Measurements from ENCODE around the gene PPP1R12C.
"Not testable (repeated sequence)": the region's sequence is repeated elsewhere in the genome, so short reads cannot be mapped to it uniquely, and the experiment has no call there.

The PPP1R12C gene

DNA sequence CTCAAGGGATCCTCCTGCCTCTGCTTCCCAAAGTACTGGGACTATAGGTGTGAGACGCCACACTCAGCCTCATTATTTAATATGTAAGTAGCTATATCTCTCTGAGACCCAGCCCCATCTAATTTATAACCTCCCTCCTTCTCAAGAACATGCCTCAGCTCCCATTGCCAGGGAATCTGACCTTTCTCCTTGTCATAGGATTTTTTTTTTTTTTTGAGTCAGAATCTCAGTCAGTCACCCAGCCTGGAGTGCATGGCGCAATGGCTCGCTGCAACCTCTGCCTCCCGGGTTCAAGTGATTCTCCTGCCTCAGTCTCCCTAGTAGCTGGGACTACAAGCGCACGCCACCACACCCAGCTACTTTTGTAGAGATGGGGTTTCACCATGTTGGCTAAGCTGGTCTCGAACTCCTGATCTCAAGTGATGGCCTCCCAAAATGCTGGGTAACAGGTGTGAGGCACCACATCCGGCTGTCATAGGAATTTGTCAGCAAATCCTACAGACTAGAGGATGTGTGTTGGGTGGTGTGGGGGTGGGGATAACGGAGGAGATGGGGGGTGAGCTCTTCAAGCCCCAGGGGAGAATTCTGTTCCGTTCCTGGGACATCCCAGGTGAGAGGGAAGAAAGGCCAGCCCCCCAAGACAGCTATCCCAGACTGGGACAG, 46.8 kb downstream of the PPP1R12C start:
- H3K27me3 Mint-ChIP-seq: peaks cover 97% of the 10 kb centered on the region
- H3K9me3 Mint-ChIP-seq: no peaks in the 10 kb centered on the region
- no peaks in the 10 kb centered on the region for H3K36me3 Mint-ChIP-seq
- H3K4me1 Mint-ChIP-seq: peaks cover 18% of the 10 kb centered on the region
- H3K4me3 Mint-ChIP-seq: no peak overlapping the region
- DNase-seq: no peak
- H3K27ac Mint-ChIP-seq: no peak overlapping the region
- CTCF ChIA-PET: no interaction called here

GRCh38 chr19:55069865-55070197, 47.6 kb downstream of the PPP1R12C start:
- Mint-ChIP-seq H3K36me3 (no peaks in the 10 kb centered on the region), H3K4me1 (peaks cover 18% of the 10 kb centered on the region), H3K9me3 (no peaks in the 10 kb centered on the region), H3K4me3 (no peak overlapping the region), H3K27ac (no peak overlapping the region), H3K27me3 (peaks cover 92% of the 10 kb centered on the region)
- no peak for DNase-seq
- CTCF ChIA-PET: no interaction called here

DNA sequence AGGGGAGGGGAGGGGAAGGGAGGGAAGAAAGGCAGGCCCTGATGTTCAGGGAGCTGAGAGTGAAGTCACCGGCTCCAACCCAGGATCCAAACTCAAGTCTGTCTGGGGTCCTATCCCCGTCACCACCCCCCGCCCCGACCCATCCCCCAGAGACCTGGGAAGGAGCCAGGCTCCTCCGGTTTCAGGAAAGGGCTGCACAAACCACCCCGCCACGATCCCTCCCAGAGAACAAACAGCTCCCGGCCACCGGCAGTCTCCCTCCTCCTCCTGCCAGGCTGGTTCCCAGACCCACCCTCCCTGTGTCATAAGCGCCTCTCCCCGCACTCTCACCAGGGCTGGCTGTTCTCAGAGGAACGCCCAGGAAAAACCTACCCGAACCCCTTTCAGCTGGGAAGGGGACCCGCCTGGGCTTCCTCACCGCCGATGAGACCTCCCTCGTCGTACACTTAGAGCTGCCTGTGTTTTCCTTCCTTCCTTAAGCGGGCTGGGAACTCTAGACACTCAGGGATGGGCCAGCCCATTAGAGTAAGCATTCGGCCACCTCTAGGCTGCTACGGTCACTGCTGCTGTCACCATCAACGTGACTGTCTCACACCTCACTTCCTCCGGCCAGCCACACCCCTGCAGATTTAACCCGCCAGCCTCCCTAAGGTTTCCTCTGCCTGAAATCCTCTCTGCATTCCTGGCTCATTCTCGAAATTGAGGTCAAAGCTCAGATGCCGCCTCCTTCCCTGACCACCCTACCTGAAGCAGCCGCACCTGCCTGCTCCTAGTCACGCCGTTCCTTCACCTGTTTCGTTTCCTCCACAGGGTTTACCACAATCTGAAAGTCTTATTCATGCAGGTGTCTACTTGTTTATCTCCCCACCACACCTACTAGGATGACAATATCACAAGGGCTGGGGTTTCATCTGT, 48.2 kb downstream of the PPP1R12C start:
- H3K4me1 Mint-ChIP-seq: peaks cover 18% of the 10 kb centered on the region
- CTCF ChIA-PET: no interaction called here
- H3K4me3 Mint-ChIP-seq: peak overlapping the region; percentile 2
- no peaks in the 10 kb centered on the region for H3K9me3 Mint-ChIP-seq
- no peak overlapping the region for H3K27ac Mint-ChIP-seq
- peaks cover 88% of the 10 kb centered on the region for H3K27me3 Mint-ChIP-seq
- no peaks in the 10 kb centered on the region for H3K36me3 Mint-ChIP-seq
- no peak for DNase-seq

DNA sequence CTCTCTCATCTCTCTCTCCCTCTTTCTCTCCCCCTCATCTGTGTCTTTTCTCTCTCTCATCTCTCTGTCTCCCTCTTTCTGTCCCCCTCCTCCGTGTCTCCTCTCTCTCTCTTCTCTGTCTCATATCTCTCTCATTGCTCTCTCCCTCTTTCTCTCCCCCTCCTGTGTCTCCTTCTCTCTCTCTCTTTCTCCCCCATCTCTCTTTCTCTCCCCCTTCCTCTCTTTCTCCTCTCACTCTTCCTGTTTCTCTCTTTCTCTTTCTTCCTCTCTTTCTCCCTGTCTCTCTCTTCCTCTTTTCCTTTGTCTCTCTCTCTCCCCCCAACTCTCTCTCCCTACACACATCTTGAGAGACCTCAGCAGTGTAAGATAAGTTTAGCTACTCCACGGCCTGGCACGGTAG, 49.6 kb downstream of the PPP1R12C start:
- DNase-seq: no peak
- Mint-ChIP-seq H3K9me3 (peaks cover 2% of the 10 kb centered on the region), H3K4me3 (no peak overlapping the region), H3K36me3 (no peaks in the 10 kb centered on the region), H3K27me3 (peaks cover 85% of the 10 kb centered on the region), H3K4me1 (peaks cover 20% of the 10 kb centered on the region), H3K27ac (no peak overlapping the region)
- CTCF ChIA-PET: no interaction called here

- Mint-ChIP-seq H3K27me3 (peaks cover 69% of the 10 kb centered on the region), H3K4me3 (no peak overlapping the region), H3K9me3 (peaks cover 2% of the 10 kb centered on the region), H3K27ac (no peak overlapping the region), H3K36me3 (peaks cover 2% of the 10 kb centered on the region), H3K4me1 (peaks cover 28% of the 10 kb centered on the region)
- peak; percentile 48 for DNase-seq
- CTCF ChIA-PET: no interaction called here
These were observed 51.2 kb downstream of the PPP1R12C start for GRCh38 chr19:55066107-55066709.

GRCh38 chr19:55065516-55065915, 51.9 kb downstream of the PPP1R12C start:
- CTCF ChIA-PET, H3K36me3 Mint-ChIP-seq, H3K27ac Mint-ChIP-seq, H3K4me3 Mint-ChIP-seq, H3K9me3 Mint-ChIP-seq, DNase-seq: not testable (repeated sequence)
- Mint-ChIP-seq H3K27me3 (peaks cover 62% of the 10 kb centered on the region), H3K4me1 (peaks cover 31% of the 10 kb centered on the region)

GRCh38 chr19:55063492-55063843, 54.0 kb downstream of the PPP1R12C start:
- Mint-ChIP-seq H3K27me3 (peaks cover 41% of the 10 kb centered on the region), H3K4me1 (peaks cover 31% of the 10 kb centered on the region), H3K9me3 (peaks cover 2% of the 10 kb centered on the region), H3K27ac (peak overlapping the region; percentile 73), H3K36me3 (peaks cover 10% of the 10 kb centered on the region), H3K4me3 (peak overlapping the region; percentile 83)
- no peak for DNase-seq
- CTCF ChIA-PET: interaction anchor here (1.5 kb wide), 1 partner anchor 183 kb away, joined by 3 read pairs; no protein-coding TSS in a partner anchor

DNA sequence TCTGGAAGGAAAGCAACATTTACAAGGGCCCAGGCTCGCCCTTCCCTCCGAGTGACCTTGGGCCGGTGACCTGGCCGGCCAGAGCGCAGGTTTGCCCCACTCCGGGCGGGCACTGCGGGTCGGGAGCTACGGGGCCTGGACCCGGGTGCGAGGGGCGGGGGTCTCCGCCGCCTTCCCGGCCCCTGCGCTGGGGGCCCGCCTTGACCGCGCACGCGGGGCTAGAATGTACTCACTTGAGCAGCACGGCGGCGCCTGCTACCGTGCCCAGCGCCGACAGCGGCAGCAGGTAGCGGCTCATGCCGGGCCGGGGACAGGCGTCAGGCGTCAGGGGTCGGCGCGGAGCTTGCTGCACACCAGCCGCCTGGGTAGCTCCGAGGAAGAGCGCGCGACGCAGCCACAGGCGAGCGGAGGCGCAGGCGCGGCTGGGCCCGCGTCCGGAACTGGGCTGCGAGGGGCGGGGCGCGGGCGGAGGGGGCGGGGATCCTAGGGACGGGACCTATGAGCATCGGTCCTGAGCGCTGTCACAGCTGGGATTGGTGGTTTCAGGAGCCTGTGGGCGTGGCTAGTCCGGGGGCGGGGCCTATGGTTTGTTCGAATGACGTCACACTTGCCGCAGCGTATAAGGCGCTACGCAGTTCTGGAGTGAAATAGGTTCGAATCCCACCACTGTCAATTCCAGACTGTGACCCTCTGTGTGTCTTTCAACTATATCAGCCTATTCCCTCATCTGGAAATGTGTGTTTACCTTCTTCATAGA, 54.5 kb downstream of the PPP1R12C start, which contains the start of gene RDH13:
Gene RDH13, minus strand, starts transcription at position 414 of the 757 bp plus-strand sequence. Its CDS starts 116 bp downstream, at position 298.
- Mint-ChIP-seq H3K27me3 (peaks cover 36% of the 10 kb centered on the region), H3K9me3 (peaks cover 2% of the 10 kb centered on the region), H3K27ac (peak within 1 kb of the TSS; percentile 88), H3K36me3 (peaks cover 13% of the 10 kb centered on the region), H3K4me1 (peaks cover 28% of the 10 kb centered on the region), H3K4me3 (peak within 1 kb of the TSS; percentile 83)
- peak; percentile 99 for DNase-seq
- CTCF ChIA-PET: interaction anchor here (1.5 kb wide), 1 partner anchor 182 kb away, joined by 3 read pairs; no protein-coding TSS in a partner anchor

- not testable (repeated sequence) for H3K27ac Mint-ChIP-seq, H3K27me3 Mint-ChIP-seq, H3K9me3 Mint-ChIP-seq, H3K4me3 Mint-ChIP-seq, DNase-seq
- Mint-ChIP-seq H3K36me3 (peaks cover 26% of the 10 kb centered on the region), H3K4me1 (peaks cover 27% of the 10 kb centered on the region)
- CTCF ChIA-PET: interaction anchor here (1.7 kb wide), 1 partner anchor 179 kb away, joined by 9 read pairs; no protein-coding TSS in a partner anchor
These were observed 57.1 kb downstream of the PPP1R12C start for GRCh38 chr19:55060287-55060686.

DNA sequence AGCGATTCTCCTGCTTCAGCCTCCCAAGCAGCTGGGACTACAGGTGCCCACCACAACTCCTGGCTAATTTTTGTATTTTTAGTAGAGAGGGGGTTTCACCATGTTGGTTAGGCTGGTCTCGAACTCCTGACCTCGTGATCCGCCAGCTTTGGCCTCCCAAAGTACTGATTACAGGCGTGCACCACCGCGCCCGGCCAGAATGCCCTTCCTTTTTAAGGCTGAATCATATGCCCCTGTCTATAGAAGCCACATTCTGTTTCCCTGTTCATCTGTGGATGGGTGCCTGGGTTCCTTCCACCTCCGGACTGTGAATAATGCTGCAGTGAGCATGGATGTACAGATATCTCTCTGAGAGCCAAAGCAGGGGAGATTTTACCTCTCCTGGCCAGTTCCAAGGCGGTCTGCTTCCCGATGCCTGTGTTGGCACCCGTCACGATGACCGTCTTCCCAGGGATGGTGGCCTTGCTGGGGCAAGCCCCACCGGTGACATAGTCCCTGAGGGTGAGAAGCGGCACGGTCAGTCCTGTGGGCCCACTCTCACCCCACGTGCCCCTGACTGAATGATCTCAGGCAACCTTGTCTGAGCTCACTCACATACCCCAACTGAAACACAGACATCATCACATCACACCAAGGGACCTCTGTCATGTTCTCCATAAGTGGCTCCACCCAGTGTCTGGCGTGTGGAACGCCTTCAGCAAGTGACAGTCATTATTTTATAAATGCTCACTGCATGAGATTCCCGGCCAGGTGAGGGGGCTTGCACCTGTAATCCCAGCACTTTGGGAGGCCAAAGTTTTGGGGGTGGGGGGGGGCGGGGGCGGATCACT, 58.4 kb downstream of the PPP1R12C start:
- Mint-ChIP-seq H3K4me1 (peaks cover 27% of the 10 kb centered on the region), H3K9me3 (peaks cover 2% of the 10 kb centered on the region), H3K4me3 (no peak overlapping the region), H3K36me3 (peaks cover 32% of the 10 kb centered on the region), H3K27me3 (peaks cover 10% of the 10 kb centered on the region), H3K27ac (peak overlapping the region; percentile 62)
- CTCF ChIA-PET: interaction anchor here (1.7 kb wide), 1 partner anchor 178 kb away, joined by 9 read pairs; no protein-coding TSS in a partner anchor
- no peak for DNase-seq

- H3K36me3 Mint-ChIP-seq: peaks cover 44% of the 10 kb centered on the region
- H3K4me3 Mint-ChIP-seq: no peak overlapping the region
- CTCF ChIA-PET: no interaction called here
- no peak overlapping the region for H3K27ac Mint-ChIP-seq
- no peaks in the 10 kb centered on the region for H3K9me3 Mint-ChIP-seq
- DNase-seq: no peak
- H3K27me3 Mint-ChIP-seq: no peaks in the 10 kb centered on the region
- peaks cover 18% of the 10 kb centered on the region for H3K4me1 Mint-ChIP-seq
These were observed 60.6 kb downstream of the PPP1R12C start for GRCh38 chr19:55056827-55057226.

DNA sequence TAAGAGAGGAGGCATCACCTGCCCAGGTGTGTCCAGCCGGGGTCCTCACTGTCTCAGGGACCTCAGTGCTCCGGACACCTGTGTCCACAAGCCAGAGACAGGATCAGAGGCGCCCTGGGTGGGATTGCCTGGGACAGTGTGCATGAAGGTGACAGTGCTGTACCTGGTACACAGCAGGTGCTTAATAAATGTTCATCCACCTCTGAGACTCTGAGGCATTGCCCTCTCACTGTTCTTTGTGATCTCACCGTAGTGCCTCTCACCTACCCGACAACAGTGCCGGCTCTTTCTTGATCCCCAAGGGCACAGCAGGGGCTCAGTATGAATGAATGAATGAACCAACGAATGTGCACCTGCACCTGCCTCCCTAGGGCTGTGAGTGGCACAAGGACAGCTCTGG, 63.7 kb downstream of the PPP1R12C start:
- peaks cover 48% of the 10 kb centered on the region for H3K36me3 Mint-ChIP-seq
- H3K27ac Mint-ChIP-seq: no peak overlapping the region
- CTCF ChIA-PET: no interaction called here

More for the DNA sequence above, 63.7 kb downstream of the PPP1R12C start:
- no peak for DNase-seq
- Mint-ChIP-seq H3K9me3 (no peaks in the 10 kb centered on the region), H3K4me3 (no peak overlapping the region), H3K4me1 (no peaks in the 10 kb centered on the region), H3K27me3 (no peaks in the 10 kb centered on the region)
